SK-N-SH treated with all-trans-retinoic acid at 6 μM for 48 hours (cell line): ENCODE data around the gene NCOA5.

Experiments used
- ATAC-seq: fragments of 200-7000 bp; cut with Tn5 transposase; 3 replicates; pipeline ENCODE4 v1.9.1; 2020; ENCODE audit warnings: mild to moderate bottlenecking, moderate library complexity
- ARNTL ChIP-seq: fragments of 450-650 bp; formaldehyde crosslinking; IDR thresholded peaks from 2 replicates; pipeline ENCODE4 v1.5.0; 2020; ENCODE audit warnings: low read depth, mild to moderate bottlenecking, moderate library complexity, borderline replicate concordance
- BACH2 ChIP-seq: fragments of 250-450 bp; sonication (Bioruptor Pico); IDR thresholded peaks from 2 replicates; pipeline ENCODE4 v1.9.0; 2021; ENCODE audit warnings: mild to moderate bottlenecking, borderline replicate concordance
- ESRRG ChIP-seq: fragments of 250-450 bp; sonication (Bioruptor Pico); IDR thresholded peaks from 2 replicates; pipeline ENCODE4 v1.6.1; 2021; ENCODE audit warnings: mild to moderate bottlenecking
- GLIS3 ChIP-seq: fragments of 250-450 bp; sonication (Bioruptor Pico); IDR thresholded peaks from 2 replicates; pipeline ENCODE4 v1.5.0; 2020; ENCODE audit warnings: mild to moderate bottlenecking, moderate library complexity
- ISL1 ChIP-seq: fragments of 250-450 bp; sonication (Bioruptor Pico); IDR thresholded peaks from 2 replicates; pipeline ENCODE4 v2.1.2; 2022; ENCODE audit warnings: mild to moderate bottlenecking, moderate library complexity
- OSR1 ChIP-seq: fragments of 250-450 bp; sonication (Bioruptor Pico); IDR thresholded peaks from 2 replicates; pipeline ENCODE4 v1.8.0; 2022; ENCODE audit warnings: moderate library complexity, mild to moderate bottlenecking, inconsistent platforms
- POU6F1 ChIP-seq: fragments of 250-450 bp; sonication (Bioruptor Pico); IDR thresholded peaks from 2 replicates; pipeline ENCODE4 v1.8.0; 2021; ENCODE audit warnings: low read depth, mild to moderate bottlenecking, moderate library complexity, borderline replicate concordance
- PPARA ChIP-seq: fragments of 250-450 bp; sonication (Bioruptor Pico); IDR thresholded peaks from 2 replicates; pipeline ENCODE4 v1.5.0; 2020; ENCODE audit warnings: mild to moderate bottlenecking, borderline replicate concordance
- RARB ChIP-seq: fragments of 250-450 bp; sonication (Bioruptor Pico); IDR thresholded peaks from 2 replicates; pipeline ENCODE4 v1.8.0; 2021; ENCODE audit warnings: mild to moderate bottlenecking, moderate library complexity
- SNAI2 ChIP-seq: fragments of 250-450 bp; sonication (Bioruptor Pico); IDR thresholded peaks from 2 replicates; pipeline ENCODE4 v1.5.0; 2020; ENCODE audit warnings: mild to moderate bottlenecking, moderate library complexity
- TCF4 ChIP-seq: fragments of 250-450 bp; sonication (Bioruptor Pico); IDR thresholded peaks from 2 replicates; pipeline ENCODE4 v1.8.0; 2021; ENCODE audit warnings: mild to moderate bottlenecking, moderate library complexity, borderline replicate concordance
- TOX ChIP-seq: fragments of 250-450 bp; sonication (Bioruptor Pico); IDR thresholded peaks from 2 replicates; pipeline ENCODE4 v1.8.0; 2021; ENCODE audit warnings: mild to moderate bottlenecking, moderate library complexity, borderline replicate concordance
- TSHZ2 ChIP-seq: fragments of 250-450 bp; sonication (Bioruptor Pico); IDR thresholded peaks from 2 replicates; pipeline ENCODE4 v1.5.0; 2020; ENCODE audit warnings: mild to moderate bottlenecking, moderate library complexity
- ZC3H10 ChIP-seq: fragments of 250-450 bp; sonication (Bioruptor Pico); IDR thresholded peaks from 2 replicates; pipeline ENCODE4 v1.5.1; 2021; ENCODE audit warnings: mild to moderate bottlenecking, moderate library complexity
- ZFP3 ChIP-seq: fragments of 250-450 bp; sonication (Bioruptor Pico); IDR thresholded peaks from 2 replicates; pipeline ENCODE4 v1.5.0; 2020; ENCODE audit warnings: mild to moderate bottlenecking, moderate library complexity
- ZFP30 ChIP-seq: fragments of 450-650 bp; formaldehyde crosslinking; IDR thresholded peaks from 2 replicates; pipeline ENCODE4 v1.5.0; 2022; ENCODE audit warnings: mild to moderate bottlenecking, moderate library complexity
- ZNF565 ChIP-seq: fragments of 450-650 bp; formaldehyde crosslinking; conservative IDR thresholded peaks from 2 replicates; pipeline ENCODE4 v1.5.0; 2020; ENCODE audit warnings: low read depth, mild to moderate bottlenecking, moderate library complexity
- ZNF70 ChIP-seq: fragments of 450-650 bp; formaldehyde crosslinking; IDR thresholded peaks from 2 replicates; pipeline ENCODE4 v1.5.0; 2020; ENCODE audit warnings: mild to moderate bottlenecking, moderate library complexity
- ZNF8 ChIP-seq: fragments of 450-650 bp; formaldehyde crosslinking; IDR thresholded peaks from 2 replicates; pipeline ENCODE4 v1.5.0; 2020; ENCODE audit warnings: mild to moderate bottlenecking, moderate library complexity
- TF ChIP-seq, protein P1 (sequence below): fragments of 250-450 bp; sonication (Bioruptor Pico); IDR thresholded peaks from 2 replicates; pipeline ENCODE4 v1.8.0; 2020; ENCODE audit warnings: mild to moderate bottlenecking, moderate library complexity, borderline replicate concordance

NCOA5 gene

DNA sequence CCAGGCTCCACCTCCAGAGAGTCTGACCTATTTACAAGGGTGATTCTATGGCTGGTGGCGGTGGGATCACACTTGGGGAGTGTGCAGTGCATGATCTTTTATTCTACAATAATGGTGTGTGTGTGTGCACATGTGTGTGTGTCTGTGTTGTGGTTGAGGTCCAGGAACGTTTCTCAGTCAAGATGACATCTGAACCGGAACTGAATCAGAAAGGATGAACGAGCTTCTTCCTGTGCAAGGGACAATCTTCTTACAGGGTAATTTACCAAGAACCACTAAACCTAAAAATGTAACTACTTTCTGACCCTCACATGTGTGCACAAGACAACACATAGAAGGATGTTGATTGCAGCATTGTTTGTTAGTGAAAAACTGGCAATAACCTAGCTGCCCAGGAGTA is 72.5 kb downstream of the NCOA5 start:
- ATAC-seq, result no peak
- TF ChIP-seq, protein P1, sequence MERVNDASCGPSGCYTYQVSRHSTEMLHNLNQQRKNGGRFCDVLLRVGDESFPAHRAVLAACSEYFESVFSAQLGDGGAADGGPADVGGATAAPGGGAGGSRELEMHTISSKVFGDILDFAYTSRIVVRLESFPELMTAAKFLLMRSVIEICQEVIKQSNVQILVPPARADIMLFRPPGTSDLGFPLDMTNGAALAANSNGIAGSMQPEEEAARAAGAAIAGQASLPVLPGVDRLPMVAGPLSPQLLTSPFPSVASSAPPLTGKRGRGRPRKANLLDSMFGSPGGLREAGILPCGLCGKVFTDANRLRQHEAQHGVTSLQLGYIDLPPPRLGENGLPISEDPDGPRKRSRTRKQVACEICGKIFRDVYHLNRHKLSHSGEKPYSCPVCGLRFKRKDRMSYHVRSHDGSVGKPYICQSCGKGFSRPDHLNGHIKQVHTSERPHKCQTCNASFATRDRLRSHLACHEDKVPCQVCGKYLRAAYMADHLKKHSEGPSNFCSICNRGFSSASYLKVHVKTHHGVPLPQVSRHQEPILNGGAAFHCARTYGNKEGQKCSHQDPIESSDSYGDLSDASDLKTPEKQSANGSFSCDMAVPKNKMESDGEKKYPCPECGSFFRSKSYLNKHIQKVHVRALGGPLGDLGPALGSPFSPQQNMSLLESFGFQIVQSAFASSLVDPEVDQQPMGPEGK (CRISPR knock-in tag), result no peak
- TF ChIP-seq ZC3H10 (CRISPR knock-in tag), result no peak
- TF ChIP-seq ZNF70, result no peak
- TF ChIP-seq TCF4 (CRISPR knock-in tag), result no peak
- no peak for TF ChIP-seq GLIS3 (CRISPR knock-in tag)
- TF ChIP-seq ISL1 (CRISPR knock-in tag), result no peak
- TF ChIP-seq POU6F1, result no peak
- TF ChIP-seq TOX (CRISPR knock-in tag), result no peak
- TF ChIP-seq RARB (CRISPR knock-in tag), result no peak
- no peak for TF ChIP-seq BACH2 (CRISPR knock-in tag)
- TF ChIP-seq PPARA (CRISPR knock-in tag), result no peak

DNA sequence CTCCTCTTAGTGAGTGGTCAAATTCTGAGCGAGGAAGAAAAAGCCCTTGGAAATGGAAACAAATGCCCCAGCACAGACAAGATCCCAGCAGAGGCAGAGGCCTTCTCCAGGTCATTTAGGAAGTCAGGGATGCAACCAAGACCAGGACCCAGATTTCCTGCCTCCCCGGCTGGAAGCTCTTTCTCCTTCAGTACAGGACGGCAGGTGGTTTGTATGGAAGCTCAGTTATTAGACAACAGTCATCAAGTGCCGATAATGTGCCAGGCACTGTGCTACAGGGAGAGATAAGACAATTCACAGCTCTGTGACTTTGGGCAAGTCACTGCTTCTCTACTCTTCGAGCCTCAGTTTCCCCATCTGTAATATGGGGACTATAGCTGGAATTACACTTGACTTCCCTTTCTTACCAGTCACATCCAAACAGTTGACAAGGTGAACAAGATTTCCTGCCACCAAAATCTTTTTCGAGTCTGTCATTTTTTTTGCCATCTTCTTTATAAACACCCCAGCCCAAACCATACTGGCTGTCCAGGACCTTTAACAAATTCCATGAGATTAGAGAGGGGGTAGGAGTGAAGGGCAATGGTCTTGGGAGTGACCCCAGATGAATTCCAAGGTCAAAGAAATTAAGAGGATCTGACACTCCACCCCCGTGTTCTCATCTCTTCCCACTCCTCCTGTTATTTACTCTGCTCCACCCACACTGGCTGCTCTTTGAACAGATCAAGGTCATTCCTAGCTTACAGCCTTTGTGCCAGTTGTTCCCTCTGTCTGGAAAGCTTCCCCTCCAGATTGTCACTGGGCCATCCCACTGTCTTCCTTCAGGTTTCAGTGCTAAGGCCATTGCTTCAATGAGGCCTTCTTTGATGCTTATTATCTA is 75.0 kb downstream of the NCOA5 start:
- ATAC-seq, result no peak
- TF ChIP-seq ZNF565 (CRISPR knock-in tag) (no peak), ISL1 (CRISPR knock-in tag) (no peak), OSR1 (CRISPR knock-in tag) (no peak), ARNTL (no peak), TCF4 (CRISPR knock-in tag) (no peak), ZNF8 (no peak), TOX (CRISPR knock-in tag) (no peak), POU6F1 (no peak), ZC3H10 (CRISPR knock-in tag) (no peak), ZNF70 (no peak), BACH2 (CRISPR knock-in tag) (no peak), TSHZ2 (CRISPR knock-in tag) (no peak), RARB (CRISPR knock-in tag) (no peak), SNAI2 (CRISPR knock-in tag) (no peak), GLIS3 (CRISPR knock-in tag) (no peak), ZFP3 (CRISPR knock-in tag) (no peak), ZFP30 (no peak), ESRRG (CRISPR knock-in tag) (no peak), PPARA (CRISPR knock-in tag) (no peak)
- TF ChIP-seq, protein P1 (CRISPR knock-in tag), result no peak
